Transverse colon (tissue), 4 donors: ENCODE data around the gene PLD3. TPM values are rescaled to one million over a fixed set of nuclear protein-coding genes. Genes with fewer than 3 reads are reported as not detected.

Experiments
- DNase-seq: peaks from one replicate; pipeline ENCODE4 v3.0.0-alpha.2; 2019
- H3K27ac ChIP-seq, 4 donors: fragments of 200-600 bp; sonication (generic); 2 replicates each; pipeline ENCODE4 v1.5.1; 2016 to 2018; ENCODE audit warnings: inconsistent platforms in 4 of 4
- H3K27me3 ChIP-seq: fragments of 200-600 bp; sonication (generic); 2 replicates; pipeline ENCODE4 v1.5.1; 2017; ENCODE audit warnings: inconsistent platforms
- H3K36me3 ChIP-seq, 4 donors: fragments of 200-600 bp; sonication (generic); 2 replicates each; pipeline ENCODE4 v1.5.1; 2017 to 2019; ENCODE audit warnings: inconsistent platforms in 4 of 4
- H3K4me1 ChIP-seq, 4 donors: fragments of 200-600 bp; sonication (generic); 2 replicates each; pipeline ENCODE4 v1.5.1; 2017 to 2020; ENCODE audit warnings: inconsistent platforms in 4 of 4
- H3K4me3 ChIP-seq, 4 donors: fragments of 200-600 bp; sonication (generic); 1 replicate in 1 of 4; 2 replicates in 3 of 4; pipeline versions ENCODE4 v1.5.1 to v1.6.1; 2017 to 2019; ENCODE audit warnings: inconsistent platforms in 4 of 4
- H3K9me3 ChIP-seq, 2 donors: fragments of 200-600 bp; sonication (generic); 2 replicates each; pipeline ENCODE4 v1.5.1; 2017 to 2019; ENCODE audit warnings: inconsistent platforms in 2 of 2
- EP300 ChIP-seq: sonication (generic); formaldehyde crosslinking; IDR thresholded peaks from one replicate; pipeline ENCODE4 v1.6.1; 2017; ENCODE audit warnings: antibody characterized with exemption, low read depth
- POLR2A ChIP-seq: fragments of 450-650 bp; IDR thresholded peaks from one replicate; pipeline ENCODE4 v1.6.1; 2016; ENCODE audit warnings: antibody characterized with exemption, mild to moderate bottlenecking, moderate library complexity
- POLR2AphosphoS5 ChIP-seq, 3 donors: sonication (generic); formaldehyde crosslinking; IDR thresholded peaks; one replicate each; pipeline ENCODE4 v1.6.1; 2016; ENCODE audit warnings: antibody characterized with exemption in 3 of 3
- WGBS, 2 donors: methylation state at CpG; one replicate each; pipeline ENCODE4 v1.1.5; 2018; ENCODE audit warnings: low coverage in 1 of 2; 5-methylcytosine and 5-hydroxymethylcytosine counted together
- in situ Hi-C, 4 donors: fragments of 200-750 bp; cut with MboI; loops; one replicate each; pipeline versions ENCODE4 v1.15.0 to v1.15.1; 2017; ENCODE audit warnings: low sequenced_read_pairs in 3 of 4, low pct_ligation_motif_present in 1 of 4, low pct_unique_long_range_greater_than_20kb in 1 of 4
- intact Hi-C: fragments of 100-400 bp; cut with DNase I; formaldehyde crosslinking; loops from one replicate; pipeline ENCODE4 v1.15.1; 2023; ENCODE audit warnings: low total_unique reads
- total RNA-seq, 4 donors: library from RNA; depleted of rRNA; stranded (reverse); fragments of >200 nt; gene quantifications; one replicate each; pipeline ENCODE4 v1.1.0, GENCODE V29; 2016
- TF ChIP-seq, protein P1 (sequence below), 5 experiments: fragments of 200-600 bp in 3 of 5; fragments of 450-650 bp in 2 of 5; sonication (generic) in 3 of 5; IDR thresholded peaks; 1 replicate in 2 of 5; 2 replicates in 3 of 5; pipeline ENCODE4 v1.5.1; 2016 to 2017; ENCODE audit warnings: antibody characterized with exemption in 5 of 5, inconsistent platforms in 3 of 5, mild to moderate bottlenecking in 2 of 5, moderate library complexity in 1 of 5

PLD3 gene
- total RNA-seq, 4 donors from 2014 or later = 91.6 to 322 (median 179) TPM

DNA sequence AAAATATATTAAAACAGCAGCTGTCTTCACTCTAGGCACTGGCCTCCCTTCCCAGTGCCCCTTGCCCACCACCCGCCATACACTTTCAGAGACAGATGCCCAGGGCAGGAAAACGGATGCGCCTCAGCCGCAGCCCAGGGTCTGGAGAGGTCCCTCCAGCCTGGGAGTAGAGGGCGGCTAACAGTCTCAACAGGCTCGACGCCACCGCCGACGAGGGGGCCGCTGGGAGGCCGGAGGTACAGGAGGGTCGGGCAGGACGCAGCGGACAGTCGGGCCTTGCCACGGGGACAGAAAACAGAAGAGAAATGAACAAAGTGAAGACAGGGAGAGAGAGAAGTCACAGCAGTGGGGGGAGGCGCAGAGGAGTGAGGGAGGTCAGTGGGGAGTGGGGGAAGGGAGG, 27.4 kb upstream of the PLD3 start:
- Histone ChIP-seq H3K27me3 (no peaks in the 10 kb centered on the region), H3K36me3 (peaks cover 0 to 59% (median 22%) of the 10 kb centered on the region in 4 donors), H3K4me3 (no peak overlapping the region), H3K9me3 (no peaks in the 10 kb centered on the region), H3K4me1 (no peaks in the 10 kb centered on the region), H3K27ac (no peak overlapping the region)
- TF ChIP-seq POLR2AphosphoS5 (IDR thresholded peaks at IDR 0.05) = no peak
- no peak for TF ChIP-seq EP300
- TF ChIP-seq, protein P1, sequence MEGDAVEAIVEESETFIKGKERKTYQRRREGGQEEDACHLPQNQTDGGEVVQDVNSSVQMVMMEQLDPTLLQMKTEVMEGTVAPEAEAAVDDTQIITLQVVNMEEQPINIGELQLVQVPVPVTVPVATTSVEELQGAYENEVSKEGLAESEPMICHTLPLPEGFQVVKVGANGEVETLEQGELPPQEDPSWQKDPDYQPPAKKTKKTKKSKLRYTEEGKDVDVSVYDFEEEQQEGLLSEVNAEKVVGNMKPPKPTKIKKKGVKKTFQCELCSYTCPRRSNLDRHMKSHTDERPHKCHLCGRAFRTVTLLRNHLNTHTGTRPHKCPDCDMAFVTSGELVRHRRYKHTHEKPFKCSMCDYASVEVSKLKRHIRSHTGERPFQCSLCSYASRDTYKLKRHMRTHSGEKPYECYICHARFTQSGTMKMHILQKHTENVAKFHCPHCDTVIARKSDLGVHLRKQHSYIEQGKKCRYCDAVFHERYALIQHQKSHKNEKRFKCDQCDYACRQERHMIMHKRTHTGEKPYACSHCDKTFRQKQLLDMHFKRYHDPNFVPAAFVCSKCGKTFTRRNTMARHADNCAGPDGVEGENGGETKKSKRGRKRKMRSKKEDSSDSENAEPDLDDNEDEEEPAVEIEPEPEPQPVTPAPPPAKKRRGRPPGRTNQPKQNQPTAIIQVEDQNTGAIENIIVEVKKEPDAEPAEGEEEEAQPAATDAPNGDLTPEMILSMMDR (IDR thresholded peaks at IDR 0.05) = no peak
- no peak for DNase-seq
- 92 to 95% methylated on average over 2 to 18 of the region's 18 CpGs for WGBS, 2 donors
- intact Hi-C loops = no loop called here
- in situ Hi-C loops = loop anchor here in 1 of 4 donors (25.0 kb wide), 1 partner anchor 266 kb away; the partner anchor contains the start of gene SHKBP1

DNA sequence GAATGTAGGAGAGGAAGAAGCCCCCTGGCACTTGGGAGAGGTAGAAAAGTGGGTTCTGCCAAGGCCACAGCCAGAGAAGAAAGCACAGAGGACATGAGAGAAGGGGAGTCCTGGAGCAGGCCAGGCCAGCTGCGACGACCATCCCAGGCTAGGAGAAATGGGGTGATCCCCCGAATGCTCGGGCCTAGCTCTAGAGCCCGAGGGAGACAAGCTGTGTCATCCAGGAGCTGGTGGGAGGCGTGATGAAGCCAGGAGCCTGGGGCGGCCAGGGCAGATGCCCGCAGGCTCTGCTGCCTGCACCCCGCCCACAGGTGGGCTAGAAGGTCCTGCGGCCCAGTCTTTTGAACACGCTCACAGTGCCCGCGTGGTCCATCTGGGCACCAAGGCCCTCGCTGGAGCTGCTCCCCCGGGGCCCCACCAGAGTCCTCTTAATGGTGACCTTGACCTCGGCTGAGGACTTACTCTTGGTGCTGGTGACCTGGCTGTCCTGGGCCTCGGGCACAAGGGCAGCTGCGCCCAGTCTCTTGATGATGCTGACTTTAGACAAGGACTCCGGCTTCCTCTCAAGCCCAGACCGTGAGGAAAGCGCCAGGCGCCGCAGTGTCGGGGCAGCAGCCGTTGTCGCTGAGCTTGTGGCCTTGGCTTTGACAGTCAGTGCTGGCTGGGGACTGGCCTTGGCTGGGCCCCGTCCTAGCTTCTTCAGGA, 26.8 kb upstream of the PLD3 start:
- TF ChIP-seq, protein P1 (IDR thresholded peaks at IDR 0.05) = no peak
- TF ChIP-seq POLR2AphosphoS5 (IDR thresholded peaks at IDR 0.05) = no peak
- TF ChIP-seq POLR2A = no peak
- no peak for TF ChIP-seq EP300
- no peak for DNase-seq

DNA sequence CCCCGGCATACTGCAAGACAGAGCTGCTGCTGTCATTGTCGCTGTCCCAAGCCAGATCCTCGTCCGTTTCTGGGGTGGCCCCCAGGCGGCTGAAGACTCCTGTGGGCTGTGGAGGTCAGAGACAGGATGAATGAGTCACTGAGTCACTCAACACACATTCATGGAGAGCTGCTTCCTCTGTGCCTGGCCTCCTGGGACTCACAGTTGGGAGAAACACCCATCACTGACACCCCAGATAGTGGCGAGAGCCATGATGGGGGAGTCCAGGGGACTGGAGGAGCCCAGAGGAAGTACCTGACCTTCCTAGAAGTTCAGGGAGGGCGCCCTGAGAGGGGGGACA, 26.3 kb upstream of the PLD3 start:
- no peak overlapping the region for H3K27ac ChIP-seq
- H3K4me1 ChIP-seq = no peaks in the 10 kb centered on the region
- TF ChIP-seq POLR2A (no peak), POLR2AphosphoS5 (IDR thresholded peaks at IDR 0.05) (no peak), EP300 (no peak)
- TF ChIP-seq, protein P1 (IDR thresholded peaks at IDR 0.05) = no peak
- in situ Hi-C loops = loop anchor here in 1 of 4 donors (25.0 kb wide), 1 partner anchor 265 kb away; the partner anchor contains the start of gene SHKBP1
- H3K9me3 ChIP-seq = no peaks in the 10 kb centered on the region
- H3K36me3 ChIP-seq = peaks cover 0 to 65% (median 24%) of the 10 kb centered on the region in 4 donors
- no peak overlapping the region for H3K4me3 ChIP-seq
- intact Hi-C loops = no loop called here
- no peak for DNase-seq
- H3K27me3 ChIP-seq = no peaks in the 10 kb centered on the region
- WGBS, 2 donors = 92 to 100% methylated on average over 1 to 7 of the region's 7 CpGs

More for the DNA sequence above, 26.8 kb upstream of the PLD3 start:
- 95% methylated on average over 27 of the region's 27 CpGs; no CpG with 5 or more reads in 1 of the 2 donors for WGBS, 2 donors
- Histone ChIP-seq H3K9me3 (no peaks in the 10 kb centered on the region), H3K27ac (no peak overlapping the region), H3K4me3 (no peak overlapping the region), H3K36me3 (peaks cover 0 to 65% (median 24%) of the 10 kb centered on the region in 4 donors), H3K4me1 (no peaks in the 10 kb centered on the region), H3K27me3 (no peaks in the 10 kb centered on the region)
- intact Hi-C loops (no loop called here), in situ Hi-C loops (loop anchor here in 1 of 4 donors (25.0 kb wide), 1 partner anchor 266 kb away; the partner anchor contains the start of gene SHKBP1)

DNA sequence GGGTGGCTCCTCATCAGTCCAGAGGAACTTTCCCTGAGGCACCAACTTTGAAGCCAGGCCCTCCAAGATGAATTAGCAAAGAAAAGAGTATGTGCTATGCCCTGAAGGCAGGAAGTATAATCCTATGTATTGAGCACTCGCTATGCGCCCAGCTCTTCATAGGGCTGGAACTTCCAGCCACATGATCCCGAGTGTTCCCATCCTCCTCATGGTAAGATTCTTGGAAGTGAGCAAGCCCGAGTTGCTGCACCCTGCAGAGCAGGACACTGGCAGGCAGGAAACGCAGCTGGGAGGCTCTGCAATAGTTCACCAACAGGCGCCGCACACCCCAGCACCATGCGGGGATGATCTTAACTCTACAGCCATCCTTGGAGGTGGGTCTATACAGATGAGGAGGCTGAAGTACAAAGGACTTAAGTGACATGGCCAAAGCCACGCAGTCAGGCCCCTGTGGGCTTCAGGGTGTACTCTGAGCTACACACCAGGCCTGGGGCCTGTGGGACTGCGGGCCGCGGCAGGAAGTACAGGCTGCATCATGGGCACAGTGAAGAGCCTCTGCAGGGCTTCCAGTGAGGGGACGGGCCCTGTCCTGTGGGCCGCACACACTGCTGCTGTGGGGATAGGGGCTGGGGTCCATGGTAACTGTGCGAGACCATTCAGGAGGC, 25.4 kb upstream of the PLD3 start:
- H3K36me3 ChIP-seq = peaks cover 0 to 71% (median 27%) of the 10 kb centered on the region in 4 donors
- DNase-seq = no peak
- 91% methylated on average over 15 of the region's 15 CpGs; no CpG with 5 or more reads in 1 of the 2 donors for whole genome bisulfite sequencing, 2 donors

More for the DNA sequence above, 25.4 kb upstream of the PLD3 start:
- Histone ChIP-seq H3K27ac (no peak overlapping the region), H3K9me3 (no peaks in the 10 kb centered on the region), H3K27me3 (no peaks in the 10 kb centered on the region), H3K4me3 (no peak overlapping the region), H3K4me1 (no peaks in the 10 kb centered on the region)
- in situ Hi-C loops (loop anchor here in 1 of 4 donors (25.0 kb wide), 1 partner anchor 264 kb away; the partner anchor contains the start of gene SHKBP1), intact Hi-C loops (no loop called here)
- no peak for TF ChIP-seq POLR2A
- TF ChIP-seq, protein P1 (IDR thresholded peaks at IDR 0.05) = no peak
- no peak for TF ChIP-seq POLR2AphosphoS5 (IDR thresholded peaks at IDR 0.05)
- TF ChIP-seq EP300 = no peak
